SU-DHL-6 (cell line): ENCODE measurements around the gene TMCO1.

Experiments used
- H2AFZ ChIP-seq: fragments of 200-600 bp; sonication (generic); 2 replicates; pipeline ENCODE4 v1.6.1; 2014; ENCODE audit warnings: low read depth, mild to moderate bottlenecking, moderate library complexity, mixed read lengths, antibody characterized with exemption, low read length; ENCODE audit not compliant: severe bottlenecking
- H3F3A ChIP-seq: fragments of 200-600 bp; shearing (Covaris generic); 2 replicates; pipeline ENCODE4 v1.6.0; 2016; ENCODE audit warnings: antibody characterized with exemption, mild to moderate bottlenecking; ENCODE audit not compliant: insufficient read depth
- H3K27ac ChIP-seq: fragments of 200-600 bp; sonication (generic); 2 replicates; pipeline ENCODE4 v1.5.1; 2016; ENCODE audit warnings: low read depth, mild to moderate bottlenecking, low read length, moderate library complexity, mixed read lengths
- H3K27me3 ChIP-seq: fragments of 200-600 bp; sonication (generic), shearing (Covaris generic); 2 replicates; pipeline ENCODE4 v1.6.0; 2014; ENCODE audit warnings: mild to moderate bottlenecking, low read length
- H3K36me3 ChIP-seq: fragments of 200-600 bp; sonication (generic); 2 replicates; pipeline ENCODE4 v1.6.1; 2014; ENCODE audit warnings: mild to moderate bottlenecking, low read length, mixed read lengths
- H3K4me2 ChIP-seq: fragments of 300-600, 200-600 bp; shearing (Covaris generic), sonication (generic); 2 replicates; pipeline ENCODE4 v1.6.0; 2014; ENCODE audit warnings: low read length, low read depth, mild to moderate bottlenecking; ENCODE audit not compliant: poor library complexity, severe bottlenecking
- H3K4me3 ChIP-seq: fragments of 200-600 bp; sonication (generic); 2 replicates; pipeline ENCODE4 v1.5.1; 2014; ENCODE audit warnings: antibody characterized with exemption, low read length, mild to moderate bottlenecking, mixed read lengths; ENCODE audit not compliant: insufficient read depth, poor library complexity, severe bottlenecking
- H3K79me2 ChIP-seq: fragments of 200-600 bp; sonication (generic); 2 replicates; pipeline ENCODE4 v1.6.1; 2014; ENCODE audit warnings: mild to moderate bottlenecking, low read length, moderate library complexity; ENCODE audit not compliant: insufficient read depth
- H3K9ac ChIP-seq: fragments of 200-600 bp; sonication (generic); 2 replicates; pipeline ENCODE4 v1.7.0; 2014; ENCODE audit warnings: mild to moderate bottlenecking, low read length
- H3K9me2 ChIP-seq: fragments of 200-600 bp; sonication (generic); replicated peaks from 2 replicates; pipeline ENCODE4 v1.6.1; 2014; ENCODE audit warnings: low read length; ENCODE audit not compliant: insufficient read depth
- H3K9me3 ChIP-seq: fragments of 200-600 bp; sonication (generic); 2 replicates; pipeline ENCODE4 v1.6.1; 2014; ENCODE audit warnings: low read length, mixed read lengths; ENCODE audit not compliant: insufficient read depth
- H4K20me1 ChIP-seq: fragments of 200-600 bp; sonication (generic); 2 replicates; pipeline ENCODE4 v1.6.1; 2014; ENCODE audit warnings: low read depth, mild to moderate bottlenecking, antibody characterized with exemption, low read length, moderate library complexity, mixed read lengths
- EZH2phosphoT487 ChIP-seq: fragments of 200-600 bp; sonication (generic), shearing (Covaris generic); conservative IDR thresholded peaks from 2 replicates; pipeline ENCODE4 v1.6.1; 2018; ENCODE audit warnings: mild to moderate bottlenecking, antibody characterized with exemption, low read length, moderate library complexity, mixed read lengths
- TF ChIP-seq, protein P1 (sequence below): fragments of 200-600 bp; sonication (generic); IDR thresholded peaks from one replicate; pipeline ENCODE4 v1.5.1; 2017; ENCODE audit warnings: antibody characterized with exemption, mild to moderate bottlenecking, low read length, moderate library complexity; ENCODE audit not compliant: insufficient read depth, poor library complexity, severe bottlenecking

The TMCO1 gene

DNA sequence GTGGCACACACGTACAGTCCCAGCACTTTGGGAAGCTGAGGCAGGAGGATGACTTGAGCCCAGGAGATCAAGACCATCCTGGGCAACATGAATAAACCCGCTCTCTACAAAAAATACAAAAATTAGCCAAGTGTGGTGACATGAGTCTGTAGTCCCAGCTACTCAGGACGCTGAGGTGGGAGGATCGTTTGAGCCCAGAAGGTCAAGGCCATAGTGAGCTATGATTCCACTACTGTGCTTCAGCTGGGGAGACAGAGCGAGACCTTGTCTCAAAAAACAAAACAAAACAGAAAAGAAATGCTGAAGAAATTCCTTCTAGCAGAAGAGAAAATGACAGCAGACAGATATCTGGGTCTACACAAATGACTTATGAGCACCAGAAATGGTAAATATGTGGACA, 80.6 kb downstream of the TMCO1 start:
- peaks cover 47% of the 10 kb centered on the region for H3K79me2 ChIP-seq

DNA sequence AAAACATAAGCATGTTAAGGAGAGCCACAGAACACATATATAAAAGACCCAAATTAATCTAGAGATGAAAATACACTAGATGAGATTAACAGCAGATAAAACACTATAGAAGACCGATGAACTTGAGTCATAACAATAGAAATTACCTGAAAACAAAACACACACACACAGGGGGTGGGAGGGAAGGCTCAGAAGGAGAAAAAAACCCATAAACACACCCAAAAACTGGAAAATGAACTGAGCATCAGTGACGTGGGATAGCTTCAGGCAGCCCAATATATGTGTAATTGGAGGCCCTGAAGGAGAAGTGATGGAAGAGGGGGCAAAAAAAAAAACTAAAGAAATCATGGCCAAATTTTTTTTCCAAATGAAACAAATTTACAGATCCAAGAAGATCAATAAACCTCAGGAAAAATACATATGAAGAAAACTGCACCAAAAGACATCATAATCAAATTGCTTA, 81.7 kb downstream of the TMCO1 start:
- H3K4me3 ChIP-seq: no peak overlapping the region
- no peak overlapping the region for H2AFZ ChIP-seq
- TF ChIP-seq, protein P1, sequence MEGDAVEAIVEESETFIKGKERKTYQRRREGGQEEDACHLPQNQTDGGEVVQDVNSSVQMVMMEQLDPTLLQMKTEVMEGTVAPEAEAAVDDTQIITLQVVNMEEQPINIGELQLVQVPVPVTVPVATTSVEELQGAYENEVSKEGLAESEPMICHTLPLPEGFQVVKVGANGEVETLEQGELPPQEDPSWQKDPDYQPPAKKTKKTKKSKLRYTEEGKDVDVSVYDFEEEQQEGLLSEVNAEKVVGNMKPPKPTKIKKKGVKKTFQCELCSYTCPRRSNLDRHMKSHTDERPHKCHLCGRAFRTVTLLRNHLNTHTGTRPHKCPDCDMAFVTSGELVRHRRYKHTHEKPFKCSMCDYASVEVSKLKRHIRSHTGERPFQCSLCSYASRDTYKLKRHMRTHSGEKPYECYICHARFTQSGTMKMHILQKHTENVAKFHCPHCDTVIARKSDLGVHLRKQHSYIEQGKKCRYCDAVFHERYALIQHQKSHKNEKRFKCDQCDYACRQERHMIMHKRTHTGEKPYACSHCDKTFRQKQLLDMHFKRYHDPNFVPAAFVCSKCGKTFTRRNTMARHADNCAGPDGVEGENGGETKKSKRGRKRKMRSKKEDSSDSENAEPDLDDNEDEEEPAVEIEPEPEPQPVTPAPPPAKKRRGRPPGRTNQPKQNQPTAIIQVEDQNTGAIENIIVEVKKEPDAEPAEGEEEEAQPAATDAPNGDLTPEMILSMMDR: no peak
- TF ChIP-seq EZH2phosphoT487: no peak
- H3K27ac ChIP-seq: 0 out of 2 replicates have a peak overlapping the region, but pooled peaks have one; percentile 11
- no peaks in the 10 kb centered on the region for H3F3A ChIP-seq
- peak overlapping the region; percentile 47 for H3K4me2 ChIP-seq
- peaks cover 47% of the 10 kb centered on the region for H3K79me2 ChIP-seq
- H3K36me3 ChIP-seq: peaks cover under 1% of the 10 kb centered on the region; the same call in 1 of the 2 replicates
- 0 out of 2 replicates have a peak overlapping the region, but pooled peaks have one; percentile 4 for H3K9ac ChIP-seq
- H4K20me1 ChIP-seq: no peaks in the 10 kb centered on the region
- no peaks in the 10 kb centered on the region for H3K27me3 ChIP-seq
- H3K9me2 ChIP-seq: no peaks in the 10 kb centered on the region
- no peaks in the 10 kb centered on the region for H3K9me3 ChIP-seq

More for the DNA sequence above, 80.6 kb downstream of the TMCO1 start:
- H3K36me3 ChIP-seq: no peaks in the 10 kb centered on the region
- no peaks in the 10 kb centered on the region for H3F3A ChIP-seq
- H3K9me2 ChIP-seq: no peaks in the 10 kb centered on the region
- no peaks in the 10 kb centered on the region for H3K27me3 ChIP-seq
- no peaks in the 10 kb centered on the region for H3K9me3 ChIP-seq
- H4K20me1 ChIP-seq: no peaks in the 10 kb centered on the region
- H2AFZ ChIP-seq: no peak overlapping the region
- no peak overlapping the region for H3K9ac ChIP-seq
- H3K4me3 ChIP-seq: no peak overlapping the region
- H3K4me2 ChIP-seq: no peak overlapping the region
- no peak overlapping the region for H3K27ac ChIP-seq
- no peak for TF ChIP-seq EZH2phosphoT487
- TF ChIP-seq, protein P1: no peak

DNA sequence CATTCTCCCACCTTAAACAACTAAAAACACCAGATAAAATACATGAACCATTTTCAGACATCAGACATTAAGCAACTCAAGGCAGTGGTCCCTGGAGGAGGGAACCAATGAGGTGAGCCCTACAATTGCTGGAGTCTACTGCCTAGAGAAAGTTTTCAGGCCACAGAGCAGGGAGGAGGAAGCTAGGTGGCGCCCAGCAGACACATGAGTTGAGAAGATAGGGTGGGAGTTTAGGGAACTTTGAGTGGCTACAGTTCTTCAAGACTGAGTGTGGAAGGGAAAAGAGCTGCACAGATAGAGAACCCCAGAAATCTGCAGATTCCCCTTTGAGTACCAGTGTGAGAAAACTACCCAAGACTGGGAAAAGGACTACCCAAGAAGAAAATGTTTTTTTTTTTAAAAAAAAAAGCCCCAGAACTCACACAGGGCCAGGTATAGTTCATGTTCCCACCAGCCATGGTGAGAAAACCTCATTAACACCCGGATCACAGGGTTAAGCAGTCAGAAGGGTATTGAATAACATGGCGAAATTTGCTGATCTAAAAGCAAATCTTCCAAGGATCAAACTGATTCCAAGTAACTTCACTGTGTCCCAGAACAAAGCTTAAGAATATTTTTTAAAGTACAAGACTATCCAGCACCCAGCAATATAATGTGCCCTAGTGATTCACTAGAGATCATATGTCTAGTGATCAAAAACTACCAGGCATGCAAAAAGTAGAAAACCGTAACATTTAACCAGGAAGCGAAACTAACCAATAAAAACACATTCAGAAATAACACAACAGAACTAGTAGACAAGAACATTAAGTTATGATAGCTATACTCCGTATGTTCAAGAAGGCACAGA, 82.3 kb downstream of the TMCO1 start:
- H3K27ac ChIP-seq: 0 out of 2 replicates have a peak overlapping the region, but pooled peaks have one; percentile 11
- H3F3A ChIP-seq: no peaks in the 10 kb centered on the region
- 0 out of 2 replicates have a peak overlapping the region, but pooled peaks have one; percentile 4 for H3K9ac ChIP-seq
- peak overlapping the region; percentile 47 for H3K4me2 ChIP-seq
- no peak overlapping the region for H2AFZ ChIP-seq
- H3K79me2 ChIP-seq: peaks cover 47% of the 10 kb centered on the region
- no peaks in the 10 kb centered on the region for H3K9me2 ChIP-seq
- no peak for TF ChIP-seq EZH2phosphoT487
- TF ChIP-seq, protein P1: no peak
- H4K20me1 ChIP-seq: no peaks in the 10 kb centered on the region
- no peak overlapping the region for H3K4me3 ChIP-seq
- H3K27me3 ChIP-seq: no peaks in the 10 kb centered on the region
- peaks cover 4% of the 10 kb centered on the region; the same call in 1 of the 2 replicates for H3K36me3 ChIP-seq
- H3K9me3 ChIP-seq: no peaks in the 10 kb centered on the region
